Measurements from ENCODE around the gene DCAF10.
A peak's percentile ranks its signal among the peaks of the same experiment; 100 is the strongest.

DCAF10 gene

GRCh38 chr9:37775216-37775919, 25.2 kb upstream of the DCAF10 start:
- H3K27ac Mint-ChIP-seq: no peak overlapping the region

GRCh38 chr9:37776328-37776727, 24.3 kb upstream of the DCAF10 start:
- no peak for DNase-seq (ENCODE audit: low spot score)
- Mint-ChIP-seq H3K4me3 (no peak overlapping the region), H3K36me3 (ENCODE audit: low read depth) (peaks cover 44% of the 10 kb centered on the region), H3K4me1 (ENCODE audit: low read depth) (peaks cover 4% of the 10 kb centered on the region), H3K9me3 (no peaks in the 10 kb centered on the region), H3K27ac (no peak overlapping the region), H3K27me3 (ENCODE audit: low read depth) (no peaks in the 10 kb centered on the region)

More at GRCh38 chr9:37775216-37775919, 25.2 kb upstream of the DCAF10 start:
- Mint-ChIP-seq H3K4me1 (ENCODE audit: low read depth) (no peaks in the 10 kb centered on the region), H3K36me3 (ENCODE audit: low read depth) (peaks cover 34% of the 10 kb centered on the region), H3K27me3 (ENCODE audit: low read depth) (no peaks in the 10 kb centered on the region), H3K4me3 (no peak overlapping the region), H3K9me3 (no peaks in the 10 kb centered on the region)
- no peak for DNase-seq (ENCODE audit: low spot score)

- Mint-ChIP-seq H3K4me1 (ENCODE audit: low read depth) (peaks cover 20% of the 10 kb centered on the region), H3K27ac (no peak overlapping the region), H3K9me3 (no peaks in the 10 kb centered on the region), H3K4me3 (no peak overlapping the region), H3K36me3 (ENCODE audit: low read depth) (peaks cover 58% of the 10 kb centered on the region), H3K27me3 (ENCODE audit: low read depth) (no peaks in the 10 kb centered on the region)
- no peak for DNase-seq (ENCODE audit: low spot score)
Measured at GRCh38 chr9:37778534-37778933, 22.1 kb upstream of the DCAF10 start.

- Mint-ChIP-seq H3K36me3 (ENCODE audit: low read depth) (peaks cover 42% of the 10 kb centered on the region), H3K27ac (peak overlapping the region; percentile 95), H3K4me3 (peak overlapping the region; percentile 98), H3K27me3 (ENCODE audit: low read depth) (no peaks in the 10 kb centered on the region), H3K4me1 (ENCODE audit: low read depth) (peaks cover 30% of the 10 kb centered on the region), H3K9me3 (no peaks in the 10 kb centered on the region)
- no peak for DNase-seq (ENCODE audit: low spot score)
Measured at GRCh38 chr9:37784291-37784615, 16.3 kb upstream of the DCAF10 start.

- H3K27me3 Mint-ChIP-seq (ENCODE audit: low read depth): no peaks in the 10 kb centered on the region
- H3K4me1 Mint-ChIP-seq (ENCODE audit: low read depth): peaks cover 30% of the 10 kb centered on the region
- H3K4me3 Mint-ChIP-seq: peak within 1 kb of the TSS; percentile 98
- peaks cover 41% of the 10 kb centered on the region for H3K36me3 Mint-ChIP-seq (ENCODE audit: low read depth)
- peak; percentile 89 for DNase-seq (ENCODE audit: low spot score)
- no peaks in the 10 kb centered on the region for H3K9me3 Mint-ChIP-seq
- peak within 1 kb of the TSS; percentile 95 for H3K27ac Mint-ChIP-seq
Measured at GRCh38 chr9:37784616-37785483, 15.7 kb upstream of the DCAF10 start, which contains the start of gene EXOSC3. TSS of gene EXOSC3 (minus strand) at chr9:37785064. CDS start at chr9:37785044, 20 bp downstream.

- Mint-ChIP-seq H3K4me3 (no peak overlapping the region), H3K27ac (no peak overlapping the region), H3K4me1 (ENCODE audit: low read depth) (peaks cover 23% of the 10 kb centered on the region), H3K36me3 (ENCODE audit: low read depth) (peaks cover 21% of the 10 kb centered on the region), H3K9me3 (no peaks in the 10 kb centered on the region), H3K27me3 (ENCODE audit: low read depth) (no peaks in the 10 kb centered on the region)
- DNase-seq (ENCODE audit: low spot score): no peak
Measured at GRCh38 chr9:37787059-37787458, 13.5 kb upstream of the DCAF10 start.

GRCh38 chr9:37788332-37788731, 12.3 kb upstream of the DCAF10 start:
- Mint-ChIP-seq H3K9me3 (no peaks in the 10 kb centered on the region), H3K27ac (no peak overlapping the region), H3K4me3 (no peak overlapping the region), H3K27me3 (ENCODE audit: low read depth) (no peaks in the 10 kb centered on the region), H3K36me3 (ENCODE audit: low read depth) (peaks cover 10% of the 10 kb centered on the region), H3K4me1 (ENCODE audit: low read depth) (peaks cover 12% of the 10 kb centered on the region)
- DNase-seq (ENCODE audit: low spot score): no peak

GRCh38 chr9:37790096-37790495, 10.5 kb upstream of the DCAF10 start:
- Mint-ChIP-seq H3K9me3 (no peaks in the 10 kb centered on the region), H3K36me3 (ENCODE audit: low read depth) (peaks cover under 1% of the 10 kb centered on the region), H3K27ac (no peak overlapping the region), H3K27me3 (ENCODE audit: low read depth) (peaks cover under 1% of the 10 kb centered on the region), H3K4me3 (no peak overlapping the region), H3K4me1 (ENCODE audit: low read depth) (peaks cover 6% of the 10 kb centered on the region)
- no peak for DNase-seq (ENCODE audit: low spot score)

GRCh38 chr9:37792122-37792521, 8.5 kb upstream of the DCAF10 start:
- peaks cover 1% of the 10 kb centered on the region for H3K4me1 Mint-ChIP-seq (ENCODE audit: low read depth)
- H3K27me3 Mint-ChIP-seq (ENCODE audit: low read depth): peaks cover 4% of the 10 kb centered on the region
- H3K9me3 Mint-ChIP-seq: no peaks in the 10 kb centered on the region
- no peak overlapping the region for H3K4me3 Mint-ChIP-seq
- no peak for DNase-seq (ENCODE audit: low spot score)
- no peak overlapping the region for H3K27ac Mint-ChIP-seq
- no peaks in the 10 kb centered on the region for H3K36me3 Mint-ChIP-seq (ENCODE audit: low read depth)

GRCh38 chr9:37796232-37796631, 4.4 kb upstream of the DCAF10 start:
- Mint-ChIP-seq H3K9me3 (no peaks in the 10 kb centered on the region), H3K27ac (no peak overlapping the region), H3K4me1 (ENCODE audit: low read depth) (peaks cover 14% of the 10 kb centered on the region), H3K36me3 (ENCODE audit: low read depth) (peaks cover 2% of the 10 kb centered on the region), H3K27me3 (ENCODE audit: low read depth) (peaks cover 4% of the 10 kb centered on the region), H3K4me3 (no peak overlapping the region)
- DNase-seq (ENCODE audit: low spot score): no peak

- Mint-ChIP-seq H3K4me1 (ENCODE audit: low read depth) (peaks cover 29% of the 10 kb centered on the region), H3K9me3 (no peaks in the 10 kb centered on the region), H3K4me3 (peak overlapping the region; percentile 93), H3K27me3 (ENCODE audit: low read depth) (peaks cover 4% of the 10 kb centered on the region), H3K36me3 (ENCODE audit: low read depth) (peaks cover 8% of the 10 kb centered on the region), H3K27ac (no peak overlapping the region)
- DNase-seq (ENCODE audit: low spot score): no peak
Measured at GRCh38 chr9:37798677-37799076, 1.9 kb upstream of the DCAF10 start.

GRCh38 chr9:37801287-37801850, 772 bp downstream of the DCAF10 start:
- peak overlapping the region; percentile 86 for H3K4me3 Mint-ChIP-seq
- peaks cover 33% of the 10 kb centered on the region for H3K4me1 Mint-ChIP-seq (ENCODE audit: low read depth)
- peaks cover 10% of the 10 kb centered on the region for H3K36me3 Mint-ChIP-seq (ENCODE audit: low read depth)
- peak overlapping the region; percentile 73 for H3K27ac Mint-ChIP-seq
- peak; percentile 39 for DNase-seq (ENCODE audit: low spot score)
- no peaks in the 10 kb centered on the region for H3K9me3 Mint-ChIP-seq
- no peaks in the 10 kb centered on the region for H3K27me3 Mint-ChIP-seq (ENCODE audit: low read depth)

GRCh38 chr9:37801959-37802711, 1.5 kb downstream of the DCAF10 start:
- no peak overlapping the region for H3K27ac Mint-ChIP-seq
- no peak for DNase-seq (ENCODE audit: low spot score)
- no peaks in the 10 kb centered on the region for H3K9me3 Mint-ChIP-seq
- no peaks in the 10 kb centered on the region for H3K27me3 Mint-ChIP-seq (ENCODE audit: low read depth)
- peaks cover 12% of the 10 kb centered on the region for H3K36me3 Mint-ChIP-seq (ENCODE audit: low read depth)
- H3K4me3 Mint-ChIP-seq: peak overlapping the region; percentile 86
- H3K4me1 Mint-ChIP-seq (ENCODE audit: low read depth): peaks cover 33% of the 10 kb centered on the region
